Measurements from ENCODE around the gene BOK. TPM values are rescaled to one million over a fixed set of nuclear protein-coding genes. Genes with fewer than 3 reads are reported as not detected.

Gene BOK
- total and polyA plus RNA-seq, 2 of the 13 experiments (the other 11 are each of a cell fraction or from before 2014, with no cell fraction given): 35.5 to 39.2 TPM

- WGBS (ENCODE audit: low lambda C conversion rate): 97% methylated on average over 30 of the region's 30 CpGs
- Histone ChIP-seq H3K27ac (ENCODE audit: extremely low read length, insufficient read depth, low read length) (no peak overlapping the region), H3K36me3 (replicated peaks in 1 of 2; ENCODE audit: control insufficient read depth in 1 of 2, insufficient read depth in 2 of 2, low read length in 2 of 2) (peaks cover 19 to 54% of the 10 kb centered on the region in 2 experiments), H3K4me1 (ENCODE audit: insufficient read depth, low read length) (peaks cover 10% of the 10 kb centered on the region), H4K20me1 (ENCODE audit: insufficient read depth, low read length) (no peaks in the 10 kb centered on the region), H3K4me3 (replicated peaks in 1 of 3; ENCODE audit: insufficient read depth in 1 of 3, low read depth in 2 of 3, low read length in 3 of 3) (no peak overlapping the region), H3K9me3 (ENCODE audit: low read length) (no peaks in the 10 kb centered on the region), H2AFZ (ENCODE audit: low read length) (no peak overlapping the region), H3K27me3 (ENCODE audit: control insufficient read depth in 1 of 2, insufficient read depth in 2 of 2, low read length in 2 of 2) (no peaks in the 10 kb centered on the region; a peak in 1 of 5 replicates), H3K9ac (ENCODE audit: insufficient read depth, low read depth, low read length) (no peak overlapping the region), H3K79me2 (ENCODE audit: insufficient read depth, low read length) (peaks cover 74% of the 10 kb centered on the region), H3K4me2 (ENCODE audit: low read depth, low read length) (no peak overlapping the region)
- POLR2A ChIA-PET: no interaction called here
- intact Hi-C loops (cut with micrococcal nuclease; ENCODE audit: unreplicated experiment) (no loop called here), in situ Hi-C loops (cut with HindIII; ENCODE audit: extremely low pct_ligation_motif_present, low pct_unique_long_range_greater_than_20kb) (no loop called here)
- FAIRE-seq (no peak), ATAC-seq (no peak), DNase-seq (ENCODE audit: low spot score) (no peak)
- TF ChIP-seq ATM (IDR thresholded peaks at IDR 0.05; ENCODE audit: borderline replicate concordance) (no peak), CAMTA2 (CRISPR knock-in tag; IDR thresholded peaks at IDR 0.05; ENCODE audit: borderline replicate concordance) (no peak), BHLHE40 (IDR thresholded peaks at IDR 0.05; ENCODE audit: low read length) (no peak), ZNF709 (CRISPR knock-in tag; IDR thresholded peaks at IDR 0.05) (0 out of 2 replicates have a peak, but pooled peaks have one; percentile 28), ZNF253 (CRISPR knock-in tag; IDR thresholded peaks at IDR 0.05; ENCODE audit: borderline replicate concordance) (0 out of 2 replicates have a peak, but pooled peaks have one; percentile 2), DPF2 (CRISPR knock-in tag; IDR thresholded peaks at IDR 0.05; ENCODE audit: borderline replicate concordance, low read depth) (no peak), ZNF687 (CRISPR knock-in tag; IDR thresholded peaks at IDR 0.05) (peak; percentile 10; the same call in 1 of the 2 replicates), ZNF83 (CRISPR knock-in tag; IDR thresholded peaks at IDR 0.05; ENCODE audit: borderline replicate concordance) (no peak), CREM (IDR thresholded peaks at IDR 0.05) (no peak), CREM (CRISPR knock-in tag; IDR thresholded peaks at IDR 0.05) (no peak), KLF13 (CRISPR knock-in tag; IDR thresholded peaks at IDR 0.05) (no peak), POLR2G (IDR thresholded peaks at IDR 0.05; ENCODE audit: low read depth, low read length) (no peak), TAF15 (IDR thresholded peaks at IDR 0.05; ENCODE audit: low read depth, low read length, poor library complexity, severe bottlenecking) (no peak), E2F1 (CRISPR knock-in tag; IDR thresholded peaks at IDR 0.05) (no peak), ZSCAN25 (CRISPR knock-in tag; IDR thresholded peaks at IDR 0.05) (no peak), ZBTB33 (CRISPR knock-in tag; IDR thresholded peaks at IDR 0.05) (peak; percentile 69)
- no TSS peak for BruUV-seq (replicated peaks)
- CTCF ChIA-PET (ENCODE audit: low intra/inter-chr PET ratio, low total read pairs): no interaction called here
Observed at GRCh38 chr2:241616168-241617125, 57.9 kb downstream of the BOK start.
